ENCODE measurements around the gene NAA50. TPM values are rescaled to one million over a fixed set of nuclear protein-coding genes. Genes with fewer than 3 reads are reported as not detected.

NAA50 gene
- total RNA-seq, 2 donors from 2014 or later = 44.8 to 49.4 TPM

DNA sequence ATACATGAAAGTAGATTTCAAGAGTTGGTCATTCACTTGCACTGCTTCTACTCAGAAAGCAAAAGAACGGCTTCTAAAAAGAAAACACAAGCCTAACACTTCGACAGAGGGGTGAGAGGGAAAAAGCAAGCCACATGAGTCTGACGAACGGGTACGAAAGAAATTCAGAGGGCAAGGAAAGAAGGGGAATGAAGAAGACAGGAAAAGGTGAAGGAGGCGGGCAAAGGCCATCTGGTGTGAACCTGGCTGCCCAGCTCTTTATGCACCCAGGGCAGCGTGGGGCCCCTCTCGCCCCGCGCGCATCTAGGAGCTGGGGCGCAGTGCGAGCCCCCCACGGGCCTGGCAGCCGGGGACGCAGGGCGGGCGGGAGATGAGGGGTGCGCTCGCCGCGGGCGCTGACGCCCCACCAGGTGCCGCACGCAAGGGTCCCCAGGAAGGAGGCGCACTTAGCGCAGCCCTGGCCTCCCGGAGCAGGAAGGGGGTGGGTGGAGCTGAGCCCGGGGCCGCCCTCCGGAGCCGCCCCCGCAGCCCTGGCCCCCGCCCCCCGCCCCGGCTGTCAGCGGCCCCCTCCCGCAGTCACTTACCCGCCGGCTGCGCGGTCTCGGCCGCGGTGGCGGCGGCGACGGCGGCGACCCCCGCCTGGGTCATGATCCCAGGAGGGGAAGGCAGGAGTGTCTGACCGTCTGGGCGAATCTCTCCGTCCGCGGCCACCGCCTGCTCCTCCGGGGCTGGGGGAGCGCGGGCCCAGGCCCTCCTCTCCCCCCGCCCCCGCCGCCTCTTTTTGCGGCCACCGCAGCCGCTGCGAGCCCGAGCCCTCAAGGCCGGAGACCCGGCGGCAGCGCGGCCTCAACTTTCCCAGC is 50.0 kb downstream of the NAA50 start, which contains the start of gene USF3:
TSS of gene USF3 (minus strand) at position 857 of the 860 bp plus-strand sequence. CDS start 21,764 bp downstream, outside the sequence.
- Mint-ChIP-seq H3K4me1 (peaks cover 23% of the 10 kb centered on the region), H3K4me3 (peak within 1 kb of the TSS; percentile 99), H3K27ac (peak within 1 kb of the TSS; percentile 96), H3K27me3 (no peaks in the 10 kb centered on the region), H3K36me3 (ENCODE audit: low read depth) (peaks cover 2% of the 10 kb centered on the region)
- H3K9me3 ChIP-seq (ENCODE audit: control insufficient read depth, low read length, poor library complexity, severe bottlenecking) = no peaks in the 10 kb centered on the region
- DNase-seq (peak; percentile 67 to 87 (median 83)), ATAC-seq (peak; percentile 74)

DNA sequence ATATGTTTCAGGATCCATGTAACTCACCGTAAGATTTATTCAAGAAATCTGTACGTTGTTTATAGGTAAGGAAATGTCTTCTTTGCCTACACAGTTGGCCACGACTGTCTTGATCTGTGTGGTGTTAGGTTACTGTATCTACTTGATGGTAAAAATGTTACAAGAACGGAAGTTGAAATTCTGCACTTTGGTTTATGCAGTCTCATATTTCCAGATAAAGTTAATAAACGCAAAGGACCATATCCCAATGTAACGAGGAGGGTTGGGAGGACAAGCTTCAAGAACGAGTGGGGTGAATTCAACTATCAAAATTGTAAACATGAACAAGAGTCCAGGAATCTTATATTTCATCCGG is 50.6 kb downstream of the NAA50 start:
- Mint-ChIP-seq H3K27ac (peak overlapping the region; percentile 96), H3K36me3 (ENCODE audit: low read depth) (peaks cover 2% of the 10 kb centered on the region), H3K4me1 (peaks cover 23% of the 10 kb centered on the region), H3K4me3 (peak overlapping the region; percentile 99), H3K27me3 (no peaks in the 10 kb centered on the region)
- ATAC-seq (no peak), DNase-seq (no peak)
- no peaks in the 10 kb centered on the region for H3K9me3 ChIP-seq (ENCODE audit: control insufficient read depth, low read length, poor library complexity, severe bottlenecking)

DNA sequence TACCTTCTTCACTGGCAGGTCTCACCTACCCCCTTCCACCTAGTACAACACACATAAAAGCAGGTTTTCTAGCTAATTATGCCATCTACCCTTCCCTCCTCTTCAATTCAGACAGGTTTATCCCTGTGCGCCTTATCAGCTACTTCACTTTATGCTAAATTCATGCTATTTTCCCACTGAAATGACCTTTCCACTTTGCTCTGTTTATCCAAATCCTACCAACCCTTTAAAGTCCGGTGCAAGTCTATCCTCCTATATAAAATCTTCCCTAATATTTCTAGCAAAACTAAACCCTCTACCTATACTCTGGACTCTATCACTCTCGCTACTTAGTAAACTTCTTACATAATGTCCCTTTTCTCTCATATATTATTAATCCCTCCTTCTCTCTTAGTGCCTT is 55.6 kb downstream of the NAA50 start:
- H3K27me3 Mint-ChIP-seq = no peaks in the 10 kb centered on the region
- no peaks in the 10 kb centered on the region for H3K36me3 Mint-ChIP-seq (ENCODE audit: low read depth)
- H3K9me3 ChIP-seq (ENCODE audit: control insufficient read depth, low read length, poor library complexity, severe bottlenecking) = no peaks in the 10 kb centered on the region
- ATAC-seq = no peak
- H3K4me3 Mint-ChIP-seq = no peak overlapping the region
- DNase-seq = no peak
- no peak overlapping the region for H3K27ac Mint-ChIP-seq
- H3K4me1 Mint-ChIP-seq = peaks cover 20% of the 10 kb centered on the region

DNA sequence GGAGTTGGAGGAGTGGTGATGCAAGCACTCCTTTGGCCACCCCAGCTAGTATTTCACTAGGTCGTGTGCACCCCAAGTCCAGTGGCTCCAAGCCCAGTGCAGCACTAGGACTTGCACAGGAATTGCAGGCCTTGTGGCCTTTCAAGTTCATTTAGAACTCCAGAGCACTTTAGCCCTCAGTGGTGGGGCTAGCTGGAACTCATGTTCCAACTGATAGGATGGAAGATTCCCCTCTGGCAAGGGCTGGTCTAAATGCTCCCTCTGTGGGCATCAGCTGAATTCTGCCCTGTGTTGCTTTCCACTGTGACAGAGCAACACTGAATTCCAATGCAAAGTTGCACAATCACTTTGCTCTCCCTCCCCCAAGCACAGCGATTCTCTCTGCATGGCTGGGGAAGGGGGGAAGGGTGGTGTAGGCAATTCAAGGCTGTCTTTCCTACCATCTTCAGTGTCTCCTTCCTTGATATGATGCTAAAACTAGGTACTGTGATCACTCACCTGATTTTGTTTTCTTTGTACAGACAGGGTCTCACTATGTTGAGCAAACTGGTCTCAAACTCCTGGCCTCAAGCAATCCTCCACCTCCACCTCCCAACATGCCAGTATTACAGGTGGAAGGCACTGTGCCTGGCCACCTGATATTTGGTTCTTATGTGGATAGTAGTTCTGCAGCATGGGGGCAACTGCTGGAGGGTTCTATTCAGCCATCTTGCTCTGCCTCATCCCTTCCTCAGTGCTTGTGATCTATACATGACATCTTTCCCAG is 59.9 kb downstream of the NAA50 start:
- H3K9me3 ChIP-seq (ENCODE audit: control insufficient read depth, low read length, poor library complexity, severe bottlenecking) = no peaks in the 10 kb centered on the region
- H3K27me3 Mint-ChIP-seq = no peaks in the 10 kb centered on the region
- no peak for ATAC-seq
- H3K4me1 Mint-ChIP-seq = peaks cover 4% of the 10 kb centered on the region
- H3K27ac Mint-ChIP-seq = no peak overlapping the region
- H3K4me3 Mint-ChIP-seq = no peak overlapping the region
- no peak for DNase-seq
- H3K36me3 Mint-ChIP-seq (ENCODE audit: low read depth) = no peaks in the 10 kb centered on the region

DNA sequence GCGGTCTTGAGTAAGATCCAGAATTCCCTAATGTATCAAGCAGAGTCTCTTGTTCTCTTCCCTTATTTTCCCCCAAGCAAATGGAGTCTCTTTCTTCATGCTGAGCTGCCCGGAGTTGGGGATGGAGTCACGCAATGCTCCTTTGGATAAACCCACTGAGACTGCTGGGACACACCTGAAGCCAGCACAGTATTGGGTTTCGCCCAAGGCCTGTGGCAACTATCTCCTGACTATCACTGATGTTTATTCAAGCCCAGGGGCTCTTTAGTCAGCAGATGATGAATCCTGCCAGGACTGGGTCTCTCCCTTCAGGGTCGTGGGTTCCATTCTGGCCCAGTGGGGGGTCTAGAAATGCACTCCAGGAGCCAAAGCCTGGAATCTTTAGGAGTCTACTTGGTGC is 60.9 kb downstream of the NAA50 start:
- no peak overlapping the region for H3K4me3 Mint-ChIP-seq
- DNase-seq (no peak), ATAC-seq (no peak)
- no peaks in the 10 kb centered on the region for H3K27me3 Mint-ChIP-seq
- H3K36me3 Mint-ChIP-seq (ENCODE audit: low read depth) = no peaks in the 10 kb centered on the region
- H3K27ac Mint-ChIP-seq = no peak overlapping the region
- H3K4me1 Mint-ChIP-seq = peaks cover 4% of the 10 kb centered on the region
- no peaks in the 10 kb centered on the region for H3K9me3 ChIP-seq (ENCODE audit: control insufficient read depth, low read length, poor library complexity, severe bottlenecking)

DNA sequence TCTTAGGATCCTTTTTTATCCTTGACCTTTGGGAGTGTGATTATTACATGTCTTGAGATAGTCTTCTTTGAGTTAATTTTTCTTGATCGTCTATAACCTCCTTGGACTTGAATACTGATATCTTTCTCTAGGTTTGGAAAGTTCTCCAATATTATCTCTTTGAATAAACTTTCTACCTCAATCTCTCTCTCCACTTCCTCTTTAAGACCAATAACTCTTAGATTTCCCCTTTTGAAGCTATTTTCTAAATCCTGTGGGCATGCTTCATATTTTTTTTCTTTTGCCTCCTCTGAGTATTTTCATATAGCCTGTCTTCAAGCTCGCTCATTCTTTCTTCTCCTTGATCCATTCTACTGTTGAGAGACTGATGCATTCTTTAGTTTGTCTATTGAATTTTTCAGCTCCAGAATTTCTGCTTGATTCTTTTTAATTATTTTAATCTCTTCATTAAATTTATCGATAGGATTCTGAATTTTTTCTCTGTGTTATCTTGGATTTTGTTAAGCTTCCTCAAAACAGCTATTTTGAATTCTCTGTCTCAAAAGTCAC is 61.7 kb downstream of the NAA50 start:
- DNase-seq (no peak), ATAC-seq (no peak)
- Mint-ChIP-seq H3K27me3 (no peaks in the 10 kb centered on the region), H3K4me3 (no peak overlapping the region), H3K27ac (no peak overlapping the region), H3K4me1 (peaks cover 4% of the 10 kb centered on the region), H3K36me3 (ENCODE audit: low read depth) (no peaks in the 10 kb centered on the region)
- no peaks in the 10 kb centered on the region for H3K9me3 ChIP-seq (ENCODE audit: control insufficient read depth, low read length, poor library complexity, severe bottlenecking)

DNA sequence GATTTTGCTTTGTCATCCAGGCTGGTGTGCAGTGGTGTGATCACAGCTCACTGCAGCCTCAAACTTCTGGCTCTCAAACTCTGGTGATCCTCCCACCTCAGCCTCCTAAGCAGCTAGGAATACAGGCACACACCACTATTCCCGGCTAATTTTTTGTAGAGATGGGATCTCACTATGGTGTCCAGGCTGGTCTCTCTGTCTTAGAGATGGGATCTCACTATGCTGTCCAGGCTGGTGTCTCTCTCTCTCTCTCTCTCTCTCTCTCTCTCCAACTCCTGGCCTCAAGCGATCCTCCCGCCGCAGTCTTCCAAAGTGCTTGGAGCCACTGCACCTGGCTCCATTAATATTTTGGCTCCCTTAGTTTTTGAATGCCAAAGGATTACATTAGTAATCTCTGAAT is 67.3 kb downstream of the NAA50 start:
- DNase-seq (no peak), ATAC-seq (no peak)
- Mint-ChIP-seq H3K36me3 (ENCODE audit: low read depth) (peaks cover 7% of the 10 kb centered on the region), H3K4me3 (no peak overlapping the region), H3K27ac (peak overlapping the region; percentile 46), H3K27me3 (no peaks in the 10 kb centered on the region), H3K4me1 (peaks cover 8% of the 10 kb centered on the region)
- no peaks in the 10 kb centered on the region for H3K9me3 ChIP-seq (ENCODE audit: control insufficient read depth, low read length, poor library complexity, severe bottlenecking)

DNA sequence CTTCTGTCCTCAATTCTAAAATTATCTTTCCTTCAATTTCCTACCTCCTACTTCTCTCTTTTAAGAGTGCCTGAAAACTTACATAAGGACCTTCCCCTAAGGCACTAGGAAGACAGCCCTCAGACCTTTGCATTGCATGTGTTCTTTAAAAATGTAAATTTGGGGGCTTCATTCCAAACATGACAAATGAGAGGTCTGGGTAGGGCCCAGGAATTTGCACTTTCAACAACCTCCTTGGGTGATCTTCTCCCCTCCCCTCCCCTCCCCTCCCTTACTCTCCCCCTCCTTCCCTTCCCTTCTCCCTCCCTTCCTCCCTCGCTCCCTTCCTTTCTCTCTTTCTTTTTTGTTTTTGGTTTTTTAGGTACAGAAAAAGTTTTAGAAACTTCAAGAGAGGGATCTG is 68.3 kb downstream of the NAA50 start:
- Mint-ChIP-seq H3K36me3 (ENCODE audit: low read depth) (peaks cover 7% of the 10 kb centered on the region), H3K27me3 (no peaks in the 10 kb centered on the region), H3K4me1 (peaks cover 8% of the 10 kb centered on the region), H3K27ac (no peak overlapping the region), H3K4me3 (no peak overlapping the region)
- H3K9me3 ChIP-seq (ENCODE audit: control insufficient read depth, low read length, poor library complexity, severe bottlenecking) = no peaks in the 10 kb centered on the region
- ATAC-seq (no peak), DNase-seq (no peak)

DNA sequence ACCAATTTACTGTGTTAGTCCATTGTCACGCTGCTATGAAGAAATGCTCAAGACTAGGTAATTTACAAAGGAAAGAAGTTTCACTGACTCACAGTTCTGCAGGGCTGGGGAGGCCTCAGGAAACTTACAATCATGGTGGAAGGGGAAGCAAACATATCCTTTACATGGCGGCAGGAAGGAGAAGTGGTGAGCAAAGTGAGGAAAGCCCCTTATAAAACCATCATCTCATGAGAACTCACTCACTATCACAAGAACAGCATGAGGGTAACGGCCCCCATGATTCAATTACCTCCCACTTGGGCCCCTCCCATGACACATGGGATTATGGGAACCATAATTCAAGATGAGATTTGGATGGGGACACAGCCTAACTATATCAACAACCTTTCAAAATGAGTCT is 69.8 kb downstream of the NAA50 start:
- peaks cover 8% of the 10 kb centered on the region for H3K4me1 Mint-ChIP-seq
- H3K36me3 Mint-ChIP-seq (ENCODE audit: low read depth) = peaks cover 7% of the 10 kb centered on the region
- no peaks in the 10 kb centered on the region for H3K9me3 ChIP-seq (ENCODE audit: control insufficient read depth, low read length, poor library complexity, severe bottlenecking)
- no peaks in the 10 kb centered on the region for H3K27me3 Mint-ChIP-seq
- H3K27ac Mint-ChIP-seq = no peak overlapping the region
- no peak for ATAC-seq
- DNase-seq = no peak
- H3K4me3 Mint-ChIP-seq = no peak overlapping the region

DNA sequence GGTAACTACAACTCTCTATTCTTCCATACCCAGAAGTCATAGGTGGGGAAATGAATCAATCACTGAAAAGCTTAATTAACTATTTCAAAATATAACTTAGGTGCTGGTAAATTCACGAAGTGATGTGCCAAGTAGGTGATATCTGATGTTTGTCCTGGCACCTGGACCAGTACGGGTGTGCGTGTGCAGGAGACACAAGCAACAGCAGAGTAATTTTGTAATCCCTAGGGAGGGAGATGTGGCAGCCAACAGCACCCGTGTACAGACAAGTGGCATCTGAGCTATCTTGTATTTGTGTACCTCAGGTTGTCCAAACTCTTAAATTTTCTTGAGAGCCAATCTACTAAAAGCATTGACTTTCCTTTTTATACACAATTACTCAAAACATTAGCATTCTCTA is 72.5 kb downstream of the NAA50 start:
- Mint-ChIP-seq H3K36me3 (ENCODE audit: low read depth) (peaks cover 11% of the 10 kb centered on the region), H3K4me3 (no peak overlapping the region), H3K27me3 (no peaks in the 10 kb centered on the region), H3K27ac (no peak overlapping the region), H3K4me1 (peaks cover 16% of the 10 kb centered on the region)
- ATAC-seq = no peak
- DNase-seq = no peak
- H3K9me3 ChIP-seq (ENCODE audit: control insufficient read depth, low read length, poor library complexity, severe bottlenecking) = no peaks in the 10 kb centered on the region

DNA sequence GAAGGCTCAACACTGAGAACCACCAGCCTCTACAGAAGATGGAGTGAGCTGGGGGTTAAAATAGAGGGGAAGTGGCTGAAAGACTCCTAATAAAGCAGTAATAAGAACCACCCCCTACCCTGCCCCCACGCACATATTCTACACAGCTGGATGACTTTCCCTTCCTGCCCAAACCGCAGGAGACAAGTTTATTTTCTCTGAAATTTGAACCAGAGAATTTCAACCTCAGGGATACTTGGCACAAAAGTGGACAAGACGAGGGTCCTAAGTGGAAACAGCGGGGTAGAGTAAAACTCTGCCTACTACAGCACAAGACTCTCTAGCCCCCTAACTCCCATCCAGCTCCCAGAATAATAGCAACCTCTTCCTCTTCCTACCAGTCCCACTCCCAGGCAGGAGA is 78.0 kb downstream of the NAA50 start:
- H3K27me3 Mint-ChIP-seq = no peaks in the 10 kb centered on the region
- DNase-seq = no peak
- no peaks in the 10 kb centered on the region for H3K9me3 ChIP-seq (ENCODE audit: control insufficient read depth, low read length, poor library complexity, severe bottlenecking)
- peaks cover 16% of the 10 kb centered on the region for H3K4me1 Mint-ChIP-seq
- no peak overlapping the region for H3K4me3 Mint-ChIP-seq
- no peak for ATAC-seq
- H3K27ac Mint-ChIP-seq = peak overlapping the region; percentile 76
- H3K36me3 Mint-ChIP-seq (ENCODE audit: low read depth) = peaks cover 8% of the 10 kb centered on the region
